ENCODE data around the gene LRP3.

- no peak for TF ChIP-seq CTCF (IDR thresholded peaks at IDR 0.05)
- TF ChIP-seq ZFX (IDR thresholded peaks at IDR 0.05; ENCODE audit: borderline replicate concordance) = no peak
These were observed 41.8 kb downstream of the LRP3 start for GRCh38 chr19:33235996-33236350.

Data from 22Rv1 (cell line).